Activated CD4-positive, alpha-beta T cell treated with anti-CD3 and anti-CD28 coated beads for 1 hour (primary cell): ENCODE data around the gene DOCK8.

Source experiments
- DNase-seq: peaks from one replicate; pipeline ENCODE4 v3.0.0-alpha.2; 2020

Gene DOCK8

DNA sequence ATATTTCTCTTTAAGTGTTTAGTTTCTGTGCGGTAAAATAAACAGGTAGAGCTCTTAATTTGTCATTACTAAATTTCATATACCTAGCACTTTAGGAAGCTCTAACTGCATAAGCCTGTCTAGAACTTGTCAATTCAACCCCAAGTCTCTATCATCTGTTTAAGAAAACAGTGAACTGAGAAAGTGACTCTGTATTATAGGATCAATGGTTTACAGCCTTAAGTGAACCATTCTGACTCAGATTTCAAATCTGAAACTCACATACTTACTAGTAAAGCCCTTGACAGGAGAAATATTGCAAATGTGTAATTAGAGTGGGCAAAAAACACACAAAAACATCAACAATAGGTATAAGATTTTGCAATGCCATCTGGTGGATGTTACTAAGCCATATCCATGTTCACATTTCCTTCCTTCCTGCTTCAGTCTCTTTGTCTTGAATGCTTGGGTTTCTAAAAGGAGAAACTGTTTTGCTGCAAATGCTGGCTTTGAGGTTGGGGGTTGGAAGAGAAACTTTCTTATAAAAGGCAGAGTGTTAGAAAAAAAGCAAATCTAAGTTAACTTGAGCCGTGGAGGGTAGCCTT lies 101.8 kb downstream of the DOCK8 start:
- no peak for DNase-seq

DNA sequence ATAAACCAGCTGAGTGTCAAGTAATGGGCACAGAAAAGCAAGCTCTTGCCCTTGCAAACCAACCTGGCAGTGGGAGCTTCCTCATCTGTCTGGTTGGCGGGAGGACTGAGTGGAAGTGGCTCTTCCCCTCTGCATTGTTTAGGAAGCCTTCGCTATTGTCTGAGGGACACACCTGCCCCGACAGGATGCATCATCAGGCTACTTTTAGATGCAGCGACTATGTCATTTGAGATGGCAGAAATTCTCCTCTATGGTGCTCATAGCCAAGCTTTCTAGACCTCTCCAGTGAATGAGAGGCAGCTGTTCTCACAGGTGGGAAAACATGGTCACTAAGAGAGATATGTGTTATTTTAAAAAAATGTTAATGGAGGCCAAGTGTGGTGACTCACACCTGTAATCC lies 104.0 kb downstream of the DOCK8 start:
- no peak for DNase-seq

DNA sequence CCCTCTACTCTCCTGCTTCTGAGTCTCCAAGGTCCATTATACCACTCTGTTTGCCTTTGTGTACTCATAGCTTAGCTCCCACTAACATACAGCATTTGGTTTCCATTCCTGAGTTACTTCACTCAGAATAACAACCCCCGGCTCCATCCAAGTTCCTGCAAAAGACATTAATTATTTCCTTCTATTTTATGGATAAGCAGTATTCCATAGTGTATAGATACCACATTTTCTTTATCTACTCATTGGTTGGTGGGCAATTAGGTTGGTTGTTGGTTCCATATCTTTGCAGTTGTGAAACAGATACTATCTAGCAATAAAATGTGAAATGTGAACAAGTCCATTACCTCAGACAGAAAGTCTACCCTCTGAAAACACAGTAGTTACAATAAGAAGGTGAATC lies 110.3 kb downstream of the DOCK8 start:
- no peak for DNase-seq

DNA sequence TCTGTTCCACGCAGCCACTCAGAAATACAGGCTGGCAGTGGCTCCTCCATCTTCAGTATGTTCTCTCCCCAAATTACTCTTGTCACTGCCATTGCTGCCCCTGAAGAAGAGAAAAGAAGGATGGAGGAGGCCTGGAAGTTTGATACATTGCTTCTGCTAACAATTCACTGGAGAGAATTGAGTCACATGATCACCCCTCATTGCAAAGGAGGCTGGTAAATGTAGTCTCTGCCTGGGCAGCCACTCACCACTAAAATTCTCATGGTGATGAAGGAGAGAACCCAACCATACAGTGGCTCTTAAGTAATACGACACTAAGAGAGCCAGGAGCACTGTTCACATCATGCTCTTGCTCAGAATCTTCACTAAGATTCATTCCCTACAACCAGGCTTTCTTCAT lies 112.0 kb downstream of the DOCK8 start:
- no peak for DNase-seq

DNA sequence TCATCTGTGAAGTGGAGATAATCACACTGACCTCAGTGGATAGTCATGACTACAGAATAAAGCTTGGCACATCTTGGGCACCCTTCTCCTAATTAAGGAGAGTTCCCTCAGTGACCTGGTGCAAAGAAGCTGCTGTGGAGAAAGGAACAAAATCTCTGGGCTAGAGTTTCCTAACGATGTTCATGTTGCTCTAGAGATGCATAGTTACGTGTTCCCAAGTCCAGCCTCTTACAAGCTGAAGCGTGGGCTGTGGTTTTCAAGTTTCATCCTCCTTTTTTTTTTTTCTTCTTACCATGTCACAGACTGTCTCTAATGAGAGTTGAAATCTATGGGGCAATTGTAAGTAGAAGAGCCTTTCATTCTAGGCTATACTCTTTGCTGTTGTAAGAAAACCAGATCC lies 113.8 kb downstream of the DOCK8 start:
- DNase-seq: no peak

DNA sequence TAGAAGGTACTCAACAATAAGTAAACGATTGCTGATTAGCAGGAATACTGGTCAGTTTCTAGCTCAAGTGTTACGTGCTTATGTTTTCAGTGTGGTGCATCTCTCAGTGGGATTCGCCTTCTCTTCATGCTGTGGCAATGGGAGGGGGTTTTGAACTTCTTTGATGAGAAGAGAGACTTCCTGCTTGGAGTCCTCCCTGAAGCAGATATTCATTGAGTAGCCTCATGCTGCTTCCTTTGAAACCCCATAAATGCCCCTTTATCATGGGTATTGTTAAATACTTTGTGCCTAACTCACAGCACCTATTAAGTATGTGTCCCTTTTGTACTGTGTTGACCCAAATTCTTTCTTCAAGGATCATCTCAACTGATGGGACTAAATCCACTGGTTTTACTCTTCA lies 116.5 kb downstream of the DOCK8 start:
- no peak for DNase-seq

DNA sequence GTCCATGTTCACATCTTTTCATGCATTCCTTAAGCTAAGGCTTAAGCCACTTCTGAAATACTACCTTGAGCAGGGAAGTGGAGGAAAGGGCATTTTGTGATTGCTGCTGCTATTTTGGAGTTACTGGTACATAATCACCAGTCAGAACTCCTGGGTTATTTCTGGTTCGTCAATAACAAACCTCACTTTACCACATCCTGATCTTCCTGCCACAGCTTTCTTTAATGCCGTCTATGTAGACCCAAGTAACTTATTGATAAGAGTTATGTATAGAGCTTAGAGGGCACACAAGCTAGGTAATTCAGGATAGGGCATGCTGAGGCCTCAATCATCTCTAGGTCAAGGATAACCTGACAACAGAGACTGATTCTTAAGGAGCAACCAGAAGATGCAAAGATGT lies 120.7 kb downstream of the DOCK8 start:
- no peak for DNase-seq

DNA sequence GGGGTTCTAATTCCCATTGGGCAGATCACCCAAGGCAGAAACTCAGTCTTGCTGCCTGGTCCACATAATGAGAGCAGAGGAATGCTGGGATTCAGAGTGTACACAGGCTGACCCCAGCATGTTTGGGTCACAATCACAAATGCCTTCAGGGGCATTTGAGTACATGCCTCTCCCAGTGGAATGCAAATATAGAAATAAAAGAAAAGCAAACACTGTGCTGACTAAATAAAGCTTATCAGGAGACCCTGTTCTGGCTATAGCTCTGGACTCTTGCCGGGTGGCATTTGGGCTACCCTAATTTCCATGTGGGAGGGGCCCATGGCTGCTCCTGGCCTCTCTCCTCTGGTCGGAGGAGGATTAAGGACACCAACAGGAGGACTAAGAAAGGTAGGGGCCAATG lies 121.4 kb downstream of the DOCK8 start:
- no peak for DNase-seq

DNA sequence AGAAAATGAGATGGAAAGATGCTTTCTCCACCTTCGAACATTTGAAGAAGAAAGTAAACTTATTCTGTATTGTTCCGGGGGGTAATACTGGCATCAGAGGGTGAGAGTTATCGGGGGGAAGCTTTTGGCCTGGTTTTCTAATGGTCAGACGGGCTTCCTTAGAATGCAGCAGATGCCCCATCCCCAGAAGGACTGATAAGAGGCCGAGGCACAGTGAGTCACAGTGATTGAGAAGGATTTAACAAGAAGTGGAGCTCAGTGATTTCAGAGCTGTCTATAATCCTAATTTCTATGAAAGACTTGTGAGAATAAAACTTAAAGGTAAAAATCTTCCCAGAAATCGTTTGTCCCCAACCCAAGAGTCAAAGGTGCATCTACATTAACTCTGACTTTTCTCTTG lies 123.9 kb downstream of the DOCK8 start:
- no peak for DNase-seq

DNA sequence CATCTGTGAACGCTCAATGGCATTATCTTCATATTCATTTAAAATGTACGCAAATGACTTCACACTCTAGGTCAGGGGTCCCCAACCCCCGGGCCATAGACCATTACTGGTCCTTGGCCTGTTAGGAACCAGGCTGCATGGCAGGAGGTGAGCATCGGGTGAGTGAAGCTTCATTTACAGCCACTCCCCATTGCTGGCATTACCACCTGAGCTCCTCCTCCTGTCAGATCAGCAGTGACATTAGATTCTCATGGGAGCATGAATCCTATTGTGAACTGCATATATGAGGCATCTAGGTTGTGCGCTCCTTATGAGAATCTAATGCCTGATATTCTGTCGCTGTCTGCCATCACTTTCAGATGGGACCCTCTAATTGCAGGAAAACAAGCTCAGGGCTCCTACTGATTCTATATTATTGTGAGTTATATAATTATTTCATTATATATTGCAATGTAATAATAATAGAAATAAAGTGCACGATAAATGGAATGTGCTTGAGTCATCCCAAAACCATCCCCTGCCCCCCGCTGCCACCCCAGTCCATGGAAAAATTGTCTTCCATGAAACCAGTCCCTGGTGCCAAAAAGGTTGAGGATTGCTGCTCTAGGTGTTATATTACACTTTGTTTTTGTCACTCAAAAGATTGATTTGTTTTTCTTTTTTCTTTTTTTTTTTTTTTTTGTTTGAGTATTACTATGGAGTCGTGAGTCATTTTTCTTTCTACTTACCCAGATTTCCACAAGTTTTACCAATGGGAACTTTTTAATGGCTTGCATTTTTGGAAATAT lies 127.2 kb downstream of the DOCK8 start:
- no peak for DNase-seq

DNA sequence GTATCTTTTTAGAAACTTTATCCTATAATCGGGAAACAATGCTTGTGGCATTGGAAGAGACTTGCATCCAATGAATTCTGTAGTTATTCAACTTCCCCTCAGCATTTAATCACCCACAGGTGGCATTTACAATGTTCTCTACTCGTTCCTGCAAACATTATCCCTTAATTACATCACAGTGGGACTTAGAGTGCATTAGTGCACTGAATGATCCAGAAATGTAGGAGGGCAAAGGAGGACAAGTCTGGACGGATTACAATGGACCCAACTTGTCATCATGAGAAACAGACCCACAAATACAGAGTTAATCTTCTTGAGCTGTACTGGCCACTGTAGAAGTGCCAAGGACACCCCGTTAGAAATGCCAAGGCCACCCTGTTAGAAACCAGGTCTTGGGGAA lies 129.1 kb downstream of the DOCK8 start:
- DNase-seq: no peak

DNA sequence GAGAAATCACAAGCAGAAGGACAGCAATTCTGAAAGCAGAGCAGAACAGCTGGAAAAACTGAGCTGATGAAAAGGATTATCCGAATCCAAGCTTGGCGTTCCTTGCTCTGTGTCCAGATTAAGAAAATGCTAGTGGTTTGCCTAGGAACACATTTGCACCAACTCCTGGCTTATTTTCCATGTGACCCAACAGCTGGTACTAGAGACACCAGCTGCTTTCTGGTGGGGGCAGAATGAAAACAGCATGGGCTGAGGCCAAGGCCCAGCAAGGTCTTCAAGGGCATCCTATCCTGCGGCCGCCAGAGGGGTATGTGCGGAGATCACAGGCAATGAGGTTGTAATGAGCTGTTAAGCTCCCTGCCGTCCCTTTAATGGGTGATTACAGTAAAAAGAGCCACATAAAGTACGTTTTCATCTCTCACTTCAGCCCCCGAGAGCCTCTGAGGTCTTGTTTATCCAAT lies 131.5 kb downstream of the DOCK8 start:
- DNase-seq: no peak

DNA sequence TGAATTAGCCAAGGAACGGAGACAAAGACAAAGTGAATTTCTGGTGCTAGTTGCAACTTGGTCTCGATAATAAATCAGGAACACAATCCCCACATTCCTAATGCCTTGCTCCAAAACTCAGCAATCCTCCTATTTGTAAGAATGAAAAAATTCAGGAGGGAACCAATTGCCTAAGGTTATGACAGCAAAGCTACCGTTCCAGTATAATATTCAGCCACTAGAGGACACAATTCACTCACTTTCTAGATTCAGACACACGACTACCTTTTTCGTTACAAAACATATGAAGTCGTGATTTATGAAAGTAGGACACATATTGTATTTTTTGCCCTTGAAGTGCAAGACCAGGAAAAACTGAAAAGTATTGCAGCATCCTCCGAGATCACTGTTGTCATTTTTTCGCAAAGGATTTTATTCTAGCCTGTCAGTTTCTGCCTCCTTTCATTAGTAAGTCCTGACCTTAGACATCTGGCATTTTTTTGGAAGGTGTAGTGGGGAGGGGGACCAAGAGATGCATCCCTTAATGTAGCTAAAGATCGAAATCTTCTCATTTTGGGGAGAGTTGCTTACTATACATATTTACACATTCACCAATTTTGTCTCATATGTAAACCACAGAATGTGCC lies 133.1 kb downstream of the DOCK8 start:
- DNase-seq: no peak

DNA sequence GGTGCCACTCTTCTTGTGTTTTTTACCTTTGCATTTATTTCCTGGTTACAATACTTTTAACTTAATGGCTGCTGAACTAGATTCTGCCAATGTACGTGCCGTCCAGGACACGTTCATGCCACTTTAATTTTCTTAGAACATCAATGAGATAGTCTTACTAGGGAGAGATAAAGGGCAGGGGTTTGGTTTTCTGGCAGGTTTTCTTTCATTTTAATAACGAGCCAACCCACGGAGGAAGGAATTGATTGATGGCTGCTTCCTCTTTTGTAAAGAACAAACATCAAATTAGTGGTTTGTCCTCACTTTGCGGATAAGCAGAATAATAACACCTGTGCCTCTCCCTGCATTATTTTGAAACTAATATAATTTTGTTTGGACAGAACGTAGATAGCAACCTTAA lies 135.7 kb downstream of the DOCK8 start:
- no peak for DNase-seq

DNA sequence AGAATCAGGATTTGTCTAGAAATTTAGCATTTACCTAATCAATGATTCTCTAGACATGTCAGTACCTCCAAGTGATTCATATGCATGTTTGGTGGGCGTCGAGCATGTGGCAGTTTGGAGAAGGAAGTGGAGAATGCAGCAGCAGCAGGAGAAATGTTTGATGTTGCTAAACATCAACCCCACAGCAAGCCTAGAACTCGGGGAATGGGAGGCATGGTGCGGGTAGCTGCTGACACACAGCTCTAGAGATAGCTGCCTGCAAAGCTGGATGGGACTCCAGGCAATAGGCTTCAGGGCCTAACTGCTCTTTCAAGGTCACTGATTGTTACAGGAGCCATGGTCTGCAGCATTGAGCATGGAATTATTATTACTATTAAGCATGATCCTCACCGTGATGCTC lies 137.3 kb downstream of the DOCK8 start:
- DNase-seq: no peak

DNA sequence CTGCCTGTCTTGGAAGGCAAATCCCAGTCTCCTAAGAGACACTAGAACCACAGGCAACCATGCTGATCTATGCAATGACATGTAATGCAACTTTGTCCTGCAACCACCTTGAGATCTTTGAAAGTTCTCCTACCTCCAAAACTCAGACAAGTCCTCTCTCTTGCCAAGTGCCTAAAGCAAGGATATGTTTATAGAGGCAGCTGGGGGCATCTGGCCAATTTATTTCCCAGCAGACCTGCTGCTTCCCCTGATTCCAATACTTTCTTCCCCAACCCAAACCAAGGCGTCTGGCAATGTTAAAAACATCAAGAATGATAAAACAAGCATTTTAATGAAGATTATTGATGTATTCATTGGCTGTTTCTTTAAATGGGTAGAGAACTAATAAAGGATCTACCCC lies 138.4 kb downstream of the DOCK8 start:
- no peak for DNase-seq

DNA sequence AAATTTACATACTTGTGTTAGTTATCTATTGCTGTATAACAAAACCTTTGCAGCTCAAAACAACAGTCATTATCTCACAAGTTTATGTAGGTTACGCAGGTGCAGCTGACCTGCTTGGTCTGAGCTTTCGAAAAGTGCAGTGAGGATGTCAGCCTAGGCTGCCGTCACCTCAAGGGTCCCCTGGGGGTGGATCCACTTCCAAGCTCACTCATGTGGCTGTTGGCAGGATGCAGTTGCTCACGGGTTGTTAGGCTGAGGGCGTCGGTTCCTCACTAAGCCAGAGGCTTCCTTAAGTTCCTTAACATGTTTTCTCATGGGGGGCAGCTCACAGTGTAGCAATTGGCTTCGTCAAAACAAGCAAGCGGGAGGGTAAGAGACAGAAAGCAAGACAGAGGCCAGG lies 139.8 kb downstream of the DOCK8 start:
- DNase-seq: no peak

DNA sequence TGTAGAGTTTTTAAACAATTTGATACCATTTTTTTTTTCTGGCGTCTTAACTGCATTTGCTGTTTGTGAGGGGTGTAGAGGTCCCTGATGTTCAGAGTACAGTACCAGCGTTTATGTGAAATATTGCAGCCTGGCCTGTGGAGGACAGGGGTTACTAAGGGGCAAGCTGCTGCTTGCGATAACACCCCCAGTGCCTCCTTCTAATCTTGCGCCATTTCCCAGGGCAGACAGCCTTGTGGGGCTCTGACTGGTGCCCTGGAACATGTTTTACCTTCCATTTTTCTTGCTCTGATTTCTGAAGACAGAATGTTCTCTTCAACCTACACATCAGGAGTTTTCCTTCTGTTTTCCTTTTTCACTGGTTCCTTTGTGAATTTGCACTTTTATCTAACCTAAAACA lies 142.9 kb downstream of the DOCK8 start:
- no peak for DNase-seq

DNA sequence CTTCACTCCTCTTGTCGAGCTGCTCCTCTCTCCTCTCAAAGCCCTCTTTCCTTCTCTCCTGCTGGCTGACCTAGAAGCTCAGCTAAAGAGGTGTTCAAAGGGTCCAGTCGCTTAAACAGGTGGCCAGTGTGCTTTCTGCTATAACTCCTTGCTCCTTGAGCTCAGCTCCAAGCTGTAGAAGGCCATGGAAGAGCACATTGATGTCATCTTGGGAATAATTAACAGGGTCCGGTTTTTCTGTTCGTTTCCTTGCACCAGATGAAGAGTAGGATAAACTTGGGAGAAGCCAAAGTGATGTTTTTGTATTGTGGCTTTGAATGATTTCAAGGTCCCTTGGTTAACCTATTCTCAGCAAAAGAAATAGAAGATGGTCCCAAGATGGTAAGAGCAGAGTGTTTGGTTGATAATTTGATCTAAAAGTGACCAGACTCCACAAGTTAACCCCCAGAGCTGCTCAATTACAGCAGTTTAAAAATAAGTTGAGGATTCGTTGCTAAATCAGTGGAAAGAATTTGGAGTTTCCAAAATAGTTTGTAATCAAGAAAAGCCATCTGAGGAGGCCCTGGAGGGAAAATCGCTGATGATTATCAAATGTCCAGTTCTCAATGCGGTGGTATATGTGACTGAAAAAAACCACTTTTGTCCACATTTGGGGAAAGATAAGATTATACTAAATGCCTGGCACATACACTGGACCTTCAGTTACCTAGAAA lies 148.1 kb downstream of the DOCK8 start:
- DNase-seq: no peak

DNA sequence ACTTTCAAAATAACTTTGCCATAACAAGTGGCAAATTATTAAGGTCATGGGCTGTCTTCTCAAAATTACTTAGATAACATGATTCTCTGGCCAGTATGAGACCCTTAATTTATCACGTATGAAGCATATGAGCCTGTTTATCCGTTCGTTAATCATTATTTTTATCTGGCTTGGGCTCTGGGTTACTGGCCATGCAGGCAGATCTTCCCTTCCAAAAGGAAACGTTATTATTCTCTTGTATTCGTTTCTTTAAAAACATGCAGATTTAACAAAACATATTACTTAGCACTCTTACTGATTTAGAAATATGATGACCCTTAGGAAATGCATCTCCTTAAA lies 148.6 kb downstream of the DOCK8 start:
- DNase-seq: no peak

DNA sequence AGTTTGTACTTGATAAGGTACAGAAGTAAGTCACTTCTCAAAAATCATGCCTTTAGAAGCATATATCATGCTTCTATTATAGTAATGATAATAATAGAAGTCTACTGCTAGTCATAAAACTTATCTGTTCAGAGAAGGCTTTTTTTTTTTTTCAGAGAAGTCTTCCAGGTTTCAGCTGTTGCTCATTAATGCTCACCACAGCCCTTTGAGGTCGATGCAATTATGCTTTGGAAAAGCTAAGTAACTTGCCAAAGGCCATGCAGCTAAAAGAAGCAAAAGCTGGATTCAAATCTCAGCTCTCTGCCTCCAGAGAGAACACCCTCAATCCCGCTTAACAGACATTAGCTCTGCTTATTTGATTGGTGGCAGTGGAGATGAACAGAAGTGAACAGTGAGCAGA lies 150.8 kb downstream of the DOCK8 start:
- DNase-seq: no peak

DNA sequence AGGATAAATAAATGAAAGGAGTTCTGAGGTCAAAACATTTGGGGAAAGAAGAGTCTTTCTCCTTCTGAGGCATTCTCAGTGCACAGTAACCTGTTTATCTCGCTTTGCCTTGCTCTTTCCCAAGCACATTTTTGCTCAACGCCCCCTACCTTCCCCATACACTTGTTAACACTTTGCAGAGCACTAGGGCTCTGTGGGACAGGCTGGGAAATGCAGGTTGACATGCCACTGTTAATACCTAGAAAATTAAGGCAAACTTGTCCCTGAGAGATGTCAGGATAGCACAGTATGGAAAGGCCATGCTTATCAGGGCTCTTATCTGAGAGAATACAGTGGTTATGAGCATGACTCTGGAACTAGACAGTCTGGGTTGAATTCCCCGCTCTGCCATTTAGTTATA lies 152.0 kb downstream of the DOCK8 start:
- DNase-seq: no peak

DNA sequence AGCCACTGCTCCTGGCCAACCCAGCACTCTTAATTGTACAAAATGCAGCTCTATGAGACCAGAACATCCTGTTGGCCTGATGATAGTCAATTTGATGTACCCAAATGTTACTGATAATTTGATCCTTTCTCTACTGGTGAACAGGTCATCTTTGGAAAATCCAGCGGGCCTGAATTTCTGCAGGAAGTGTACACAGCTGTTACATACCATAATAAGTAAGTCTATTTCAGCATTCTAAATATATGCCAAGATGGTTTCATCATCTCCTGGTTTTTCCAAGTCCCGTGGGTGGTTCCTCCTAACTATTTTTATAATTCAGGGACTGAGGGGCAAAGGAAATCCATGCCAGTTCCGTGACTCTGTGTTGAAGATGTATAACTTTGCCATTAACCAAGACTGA lies 155.4 kb downstream of the DOCK8 start:
- DNase-seq: no peak

DNA sequence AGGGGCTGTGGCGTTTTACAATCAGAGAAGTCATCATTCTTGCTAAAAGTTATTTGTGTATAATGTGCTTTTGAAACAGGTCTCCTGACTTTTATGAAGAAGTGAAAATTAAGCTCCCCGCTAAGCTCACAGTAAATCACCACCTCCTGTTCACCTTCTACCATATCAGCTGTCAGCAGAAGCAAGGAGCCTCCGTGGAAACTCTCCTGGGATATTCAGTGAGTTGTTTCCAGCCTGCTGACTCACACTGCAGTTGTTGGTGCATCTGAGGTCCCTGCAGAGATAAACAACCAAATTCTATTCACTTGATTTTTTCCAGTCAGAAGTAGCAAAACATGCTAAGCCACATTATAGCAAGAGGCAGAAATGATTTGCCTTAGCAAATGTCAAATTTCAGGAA lies 156.7 kb downstream of the DOCK8 start:
- DNase-seq: no peak
